LoVo (cell line): ENCODE results near the gene PREP.
"Not testable (repeated sequence)": the region's sequence is repeated elsewhere in the genome, so short reads cannot be mapped to it uniquely, and the experiment has no call there.

Source experiments
- DNase-seq: peaks from one replicate; pipeline ENCODE4 v3.0.0-alpha.2; 2016; ENCODE audit warnings: low spot score

PREP gene

GRCh38 chr6:105402939-105403935 is at the start of gene PREP:
TSS of gene PREP (minus strand) at chr6:105403082. CDS start at chr6:105402891, 191 bp downstream.
- peak; percentile 89 for DNase-seq

GRCh38 chr6:105452376-105452775 is 49.5 kb upstream of the PREP start:
- DNase-seq, result no peak

- no peak for DNase-seq
These were observed 47.0 kb upstream of the PREP start for GRCh38 chr6:105449756-105450390.

GRCh38 chr6:105445481-105445880 is 42.6 kb upstream of the PREP start:
- no peak for DNase-seq

GRCh38 chr6:105443941-105444340 is 41.1 kb upstream of the PREP start:
- DNase-seq, result no peak

- DNase-seq, result no peak
These were observed 39.5 kb upstream of the PREP start for GRCh38 chr6:105442369-105442768.

- DNase-seq, result no peak
These were observed 34.4 kb upstream of the PREP start for GRCh38 chr6:105437236-105437635.

- DNase-seq, result no peak
These were observed 30.8 kb upstream of the PREP start for GRCh38 chr6:105433723-105434122.

GRCh38 chr6:105432797-105433196 is 29.9 kb upstream of the PREP start:
- DNase-seq, result peak; percentile 78

GRCh38 chr6:105431226-105431625 is 28.3 kb upstream of the PREP start:
- DNase-seq, result peak; percentile 50

- DNase-seq, result no peak
These were observed 27.8 kb upstream of the PREP start for GRCh38 chr6:105430685-105431084.

GRCh38 chr6:105429676-105430075 is 26.8 kb upstream of the PREP start:
- DNase-seq, result no peak

- DNase-seq, result peak; percentile 52
These were observed 25.6 kb upstream of the PREP start for GRCh38 chr6:105428342-105428957.

GRCh38 chr6:105424175-105424783 is 21.4 kb upstream of the PREP start:
- DNase-seq, result peak; percentile 24

- not testable (repeated sequence) for DNase-seq
These were observed 14.1 kb upstream of the PREP start for GRCh38 chr6:105416971-105417370.

GRCh38 chr6:105409734-105410133 is 6.9 kb upstream of the PREP start:
- DNase-seq, result no peak

- peak; percentile 29 for DNase-seq
These were observed 568 bp downstream of the PREP start for GRCh38 chr6:105402090-105402938.

GRCh38 chr6:105401247-105402089 is 1.4 kb downstream of the PREP start:
- no peak for DNase-seq

GRCh38 chr6:105400501-105400900 is 2.4 kb downstream of the PREP start:
- no peak for DNase-seq

GRCh38 chr6:105398859-105399258 is 4.0 kb downstream of the PREP start:
- DNase-seq, result no peak
